A673 (cell line): ENCODE measurements around the gene PDLIM3. TPM values are rescaled to one million over a fixed set of nuclear protein-coding genes. Genes with fewer than 3 reads are reported as not detected.

ENCODE experiments used
- BruUV-seq: library from RNA; stranded (reverse); fragments of 400-500 nt; replicated peaks from 2 replicates; lab custom pipeline; 2021; lab: Mats Ljungman, UMichigan
- CTCF ChIA-PET: fragments of 300-600 bp; sonication (Branson Sonifier 250); formaldehyde crosslinking; loops from one replicate; lab custom pipeline; 2022; ENCODE audit warnings: antibody characterized with exemption; lab: Charles Lee
- POLR2A ChIA-PET: fragments of 300-600 bp; sonication (Branson Sonifier 250); formaldehyde crosslinking; loops from one replicate; lab custom pipeline; 2022; ENCODE audit warnings: antibody characterized with exemption; ENCODE audit not compliant: low non-redundant PET; lab: Charles Lee
- DNase-seq: peaks from one replicate; pipeline ENCODE4 v3.0.0-alpha.2; 2015; ENCODE audit warnings: low spot score
- H3K27ac ChIP-seq: fragments of 200-600 bp; sonication (generic); 2 replicates; pipeline ENCODE4 v1.5.1; 2016; ENCODE audit warnings: mixed run types, low read depth, mild to moderate bottlenecking, mixed read lengths, antibody characterized with exemption, low read length; ENCODE audit not compliant: poor library complexity, severe bottlenecking
- H3K27me3 ChIP-seq: fragments of 200-600 bp; sonication (generic); replicated peaks from 2 replicates; pipeline ENCODE4 v1.6.1; 2017; ENCODE audit warnings: mixed run types, low read depth, mild to moderate bottlenecking, mixed read lengths, antibody characterized with exemption, low read length; ENCODE audit not compliant: insufficient read depth, poor library complexity
- H3K36me3 ChIP-seq: fragments of 200-600 bp; sonication (generic); 2 replicates; pipeline ENCODE4 v1.6.1; 2016; ENCODE audit warnings: mixed run types, mild to moderate bottlenecking, mixed read lengths, antibody characterized with exemption, low read length; ENCODE audit not compliant: insufficient read depth, poor library complexity, severe bottlenecking
- H3K4me1 ChIP-seq: fragments of 200-600 bp; sonication (generic); 2 replicates; pipeline ENCODE4 v1.6.1; 2017; ENCODE audit warnings: mixed run types, mild to moderate bottlenecking, mixed read lengths, antibody characterized with exemption, low read length; ENCODE audit not compliant: insufficient read depth, poor library complexity, severe bottlenecking
- H3K4me3 ChIP-seq: fragments of 200-600 bp; sonication (generic); 2 replicates; pipeline ENCODE4 v1.5.1; 2016; ENCODE audit warnings: low read depth, mixed run types, mild to moderate bottlenecking, mixed read lengths, low read length; ENCODE audit not compliant: poor library complexity, severe bottlenecking
- H3K9me3 ChIP-seq: fragments of 200-600 bp; sonication (generic); 2 replicates; pipeline ENCODE4 v1.6.1; 2016; ENCODE audit warnings: mixed run types, low read depth, mild to moderate bottlenecking, mixed read lengths, antibody characterized with exemption, low read length; ENCODE audit not compliant: poor library complexity, severe bottlenecking
- CTCF ChIP-seq: fragments of 300-800, 200-600 bp; sonication (generic); conservative IDR thresholded peaks from 2 replicates; pipeline ENCODE4 v1.5.1; 2017; ENCODE audit warnings: low read depth, mild to moderate bottlenecking, antibody characterized with exemption, low read length, moderate library complexity, mixed read lengths
- EZH2 ChIP-seq: fragments of 200-600 bp; sonication (generic); IDR thresholded peaks from 2 replicates; pipeline ENCODE4 v1.6.1; 2017; ENCODE audit warnings: borderline replicate concordance, low read depth, mild to moderate bottlenecking, mixed read lengths, antibody characterized with exemption, low read length; ENCODE audit not compliant: poor library complexity, severe bottlenecking
- intact Hi-C: fragments of 100-400 bp; cut with micrococcal nuclease; formaldehyde crosslinking; loops from one replicate; pipeline ENCODE4 v1.10.0; 2022; ENCODE audit not compliant: unreplicated experiment
- total RNA-seq: library from RNA; stranded (reverse); gene quantifications from 2 replicates; pipeline ENCODE4 v1.2.3, GENCODE V29; 2021

Gene PDLIM3
- total RNA-seq, 1 experiment from 2014 or later: not detected

GRCh38 chr4:185580699-185581098 lies 45.4 kb upstream of the PDLIM3 start:
- intact Hi-C loops: no loop called here
- no peak overlapping the region for H3K4me3 ChIP-seq
- no peaks in the 10 kb centered on the region for H3K9me3 ChIP-seq
- BruUV-seq: no TSS peak
- ChIA-PET POLR2A (no interaction called here), CTCF (no interaction called here)
- no peak overlapping the region for H3K27ac ChIP-seq
- DNase-seq: no peak
- TF ChIP-seq CTCF (no peak), EZH2 (no peak)
- H3K4me1 ChIP-seq: no peaks in the 10 kb centered on the region
- peaks cover 8% of the 10 kb centered on the region for H3K27me3 ChIP-seq
- no peaks in the 10 kb centered on the region for H3K36me3 ChIP-seq

- BruUV-seq: no TSS peak
- no peak for DNase-seq
- no peak overlapping the region for H3K27ac ChIP-seq
- intact Hi-C loops: no loop called here
- peaks cover 6% of the 10 kb centered on the region for H3K4me1 ChIP-seq
- no peaks in the 10 kb centered on the region for H3K9me3 ChIP-seq
- H3K4me3 ChIP-seq: no peak overlapping the region
- ChIA-PET CTCF (no interaction called here), POLR2A (no interaction called here)
- TF ChIP-seq EZH2: no peak
- TF ChIP-seq CTCF: no peak
- no peaks in the 10 kb centered on the region for H3K36me3 ChIP-seq
- H3K27me3 ChIP-seq: no peaks in the 10 kb centered on the region
Measured at GRCh38 chr4:185578284-185578683, 43.0 kb upstream of the PDLIM3 start.

GRCh38 chr4:185576962-185577950 lies 41.9 kb upstream of the PDLIM3 start:
- BruUV-seq: no TSS peak
- no peak overlapping the region for H3K4me3 ChIP-seq
- intact Hi-C loops: no loop called here
- DNase-seq: no peak
- no peaks in the 10 kb centered on the region for H3K36me3 ChIP-seq
- ChIA-PET POLR2A (no interaction called here), CTCF (no interaction called here)
- H3K4me1 ChIP-seq: peaks cover 6% of the 10 kb centered on the region
- TF ChIP-seq EZH2 (no peak), CTCF (no peak)
- H3K27ac ChIP-seq: no peak overlapping the region
- H3K27me3 ChIP-seq: no peaks in the 10 kb centered on the region
- no peaks in the 10 kb centered on the region for H3K9me3 ChIP-seq
